IgD-negative memory B cell (primary cell): ENCODE measurements around the gene PCDHGB2. TPM values are rescaled to one million over a fixed set of nuclear protein-coding genes. Genes with fewer than 3 reads are reported as not detected.
A peak's percentile ranks its signal among the peaks of the same experiment; 100 is the strongest.
"Not testable (repeated sequence)": the region's sequence is repeated elsewhere in the genome, so short reads cannot be mapped to it uniquely, and the experiment has no call there.

Experiments
- H3K27ac Mint-ChIP-seq, 3 donors: one replicate each; pipeline ENCODE4 v1.8.0; 2020 to 2022; ENCODE audit warnings: mild to moderate bottlenecking in 3 of 3, mixed read lengths in 3 of 3, moderate library complexity in 1 of 3
- H3K27me3 Mint-ChIP-seq: one replicate; pipeline ENCODE4 v1.8.0; 2021; ENCODE audit warnings: mixed read lengths
- H3K36me3 Mint-ChIP-seq: one replicate; pipeline ENCODE4 v1.8.0; 2020; ENCODE audit warnings: mild to moderate bottlenecking, mixed read lengths
- H3K4me1 Mint-ChIP-seq, 3 donors: one replicate each; pipeline ENCODE4 v1.8.0; 2020 to 2022; ENCODE audit warnings: mixed read lengths in 3 of 3, mild to moderate bottlenecking in 1 of 3
- H3K4me3 Mint-ChIP-seq, 4 donors: one replicate each; pipeline ENCODE4 v1.8.0; 2020 to 2022; ENCODE audit warnings: mild to moderate bottlenecking in 4 of 4, mixed read lengths in 4 of 4, moderate library complexity in 3 of 4
- H3K9me3 Mint-ChIP-seq, 3 donors: one replicate each; pipeline ENCODE4 v1.8.0; 2020 to 2021; ENCODE audit warnings: mixed read lengths in 3 of 3, mild to moderate bottlenecking in 1 of 3
- polyA plus RNA-seq: library from polyadenylated mRNA; unstranded; fragments of 300-500 nt; fragmentation: Illumina TruSeq; gene quantifications from one replicate; pipeline ENCODE4 v1.2.3, GENCODE V29; 2021

PCDHGB2 gene
- polyA plus RNA-seq, 1 donor from 2014 or later, result 0.21 TPM

GRCh38 chr5:141407790-141408505 is 48.2 kb downstream of the PCDHGB2 start, which contains the start of gene PCDHGB6:
Gene PCDHGB6, plus strand, starts transcription at chr5:141408021. Its CDS starts 182 bp downstream, at chr5:141408203.
- Mint-ChIP-seq H3K27me3 (peaks cover 55% of the 10 kb centered on the region), H3K27ac (peak within 1 kb of the TSS; percentile 73 to 86 (median 76)), H3K4me3 (peak within 1 kb of the TSS; percentile 59 to 93 (median 78)), H3K9me3 (peaks cover 6 to 33% (median 19%) of the 10 kb centered on the region in 3 donors)
- not testable (repeated sequence) for H3K4me1 Mint-ChIP-seq, H3K36me3 Mint-ChIP-seq

- peaks cover 9 to 34% (median 10%) of the 10 kb centered on the region in 3 donors for H3K9me3 Mint-ChIP-seq
- H3K4me1 Mint-ChIP-seq, result peaks cover 7 to 13% (median 7%) of the 10 kb centered on the region in 3 donors
- H3K4me3 Mint-ChIP-seq, result no peak overlapping the region
- peaks cover 58% of the 10 kb centered on the region for H3K27me3 Mint-ChIP-seq
- H3K36me3 Mint-ChIP-seq, result peaks cover 6% of the 10 kb centered on the region
- peak overlapping the region in 2 of 3 donors; percentile 69 to 76 for H3K27ac Mint-ChIP-seq
Measured at GRCh38 chr5:141409598-141410306, 50.0 kb downstream of the PCDHGB2 start.

GRCh38 chr5:141411575-141411974 is 51.8 kb downstream of the PCDHGB2 start:
- Mint-ChIP-seq H3K4me3 (peak overlapping the region in 1 of 4 donors; percentile 24), H3K27me3 (peaks cover 55% of the 10 kb centered on the region), H3K9me3 (peaks cover 9 to 42% (median 10%) of the 10 kb centered on the region in 3 donors), H3K27ac (peak overlapping the region in 2 of 3 donors; percentile 40 to 69), H3K4me1 (peaks cover 10 to 15% (median 14%) of the 10 kb centered on the region in 3 donors), H3K36me3 (peaks cover 6% of the 10 kb centered on the region)

Other genes with a start within 250 kb of the PCDHGB2 start
- gene PCDHB4, start 238.2 kb upstream of the PCDHGB2 start, polyA plus RNA-seq, result not detected
- gene PCDHB5, start 224.8 kb upstream of the PCDHGB2 start, polyA plus RNA-seq, result not detected
- not detected for gene PCDHB6, start 209.9 kb upstream of the PCDHGB2 start, polyA plus RNA-seq
- gene PCDHB7, start 187.3 kb upstream of the PCDHGB2 start, polyA plus RNA-seq, result not detected
- not detected for gene PCDHB8, start 182.2 kb upstream of the PCDHGB2 start, polyA plus RNA-seq
- not detected for gene PCDHB16, start 177.6 kb upstream of the PCDHGB2 start, polyA plus RNA-seq
- gene PCDHB9, start 172.8 kb upstream of the PCDHGB2 start, polyA plus RNA-seq, result 0.31 TPM
- gene PCDHB10, start 167.6 kb upstream of the PCDHGB2 start, polyA plus RNA-seq, result not detected
- gene PCDHB11, start 160.4 kb upstream of the PCDHGB2 start, polyA plus RNA-seq, result not detected
- not detected for gene PCDHB12, start 151.3 kb upstream of the PCDHGB2 start, polyA plus RNA-seq
- 0.05 TPM for gene PCDHB13, start 146.1 kb upstream of the PCDHGB2 start, polyA plus RNA-seq
- gene PCDHB14, start 136.7 kb upstream of the PCDHGB2 start, polyA plus RNA-seq, result not detected
- not detected for gene PCDHB15, start 114.6 kb upstream of the PCDHGB2 start, polyA plus RNA-seq
- gene SLC25A2, start 55.9 kb upstream of the PCDHGB2 start, polyA plus RNA-seq, result not detected
- gene TAF7, start 39.2 kb upstream of the PCDHGB2 start, polyA plus RNA-seq, result 216 TPM
- not detected for gene PCDHGA1, start 29.5 kb upstream of the PCDHGB2 start, polyA plus RNA-seq
- not detected for gene PCDHGA2, start 21.2 kb upstream of the PCDHGB2 start, polyA plus RNA-seq
- gene PCDHGA3, start 16.2 kb upstream of the PCDHGB2 start, polyA plus RNA-seq, result 0.23 TPM
- 0.41 TPM for gene PCDHGB1, start 9.9 kb upstream of the PCDHGB2 start, polyA plus RNA-seq
- gene PCDHGA4, start 5.0 kb upstream of the PCDHGB2 start, polyA plus RNA-seq, result not detected
- not detected for gene PCDHGA5, start 4.2 kb downstream of the PCDHGB2 start, polyA plus RNA-seq
- not detected for gene PCDHGB3, start 10.2 kb downstream of the PCDHGB2 start, polyA plus RNA-seq
- 0.08 TPM for gene PCDHGA6, start 13.9 kb downstream of the PCDHGB2 start, polyA plus RNA-seq
- not detected for gene PCDHGA7, start 22.7 kb downstream of the PCDHGB2 start, polyA plus RNA-seq
- gene PCDHGB4, start 27.7 kb downstream of the PCDHGB2 start, polyA plus RNA-seq, result 0.08 TPM
- not detected for gene PCDHGA8, start 32.6 kb downstream of the PCDHGB2 start, polyA plus RNA-seq
- gene PCDHGB5, start 38.0 kb downstream of the PCDHGB2 start, polyA plus RNA-seq, result 1.9 TPM
- 0.29 TPM for gene PCDHGA9, start 42.8 kb downstream of the PCDHGB2 start, polyA plus RNA-seq
- gene PCDHGB6, start 48.0 kb downstream of the PCDHGB2 start, polyA plus RNA-seq, result 0.39 TPM
- 0.15 TPM for gene PCDHGA10, start 53.0 kb downstream of the PCDHGB2 start, polyA plus RNA-seq
- 0.21 TPM for gene PCDHGB7, start 57.7 kb downstream of the PCDHGB2 start, polyA plus RNA-seq
- gene PCDHGA11, start 61.1 kb downstream of the PCDHGB2 start, polyA plus RNA-seq, result 0.15 TPM
- 0.59 TPM for gene PCDHGA12, start 70.5 kb downstream of the PCDHGB2 start, polyA plus RNA-seq
- 3.9 TPM for gene PCDHGC3, start 116.0 kb downstream of the PCDHGB2 start, polyA plus RNA-seq
- gene PCDHGC4, start 125.0 kb downstream of the PCDHGB2 start, polyA plus RNA-seq, result not detected
- gene PCDHGC5, start 129.1 kb downstream of the PCDHGB2 start, polyA plus RNA-seq, result not detected